HFFc6 (cell line): ENCODE measurements around the gene ITSN2. TPM values are rescaled to one million over a fixed set of nuclear protein-coding genes. Genes with fewer than 3 reads are reported as not detected.
"Not testable (repeated sequence)": the region's sequence is repeated elsewhere in the genome, so short reads cannot be mapped to it uniquely, and the experiment has no call there.

Experiments
- DNase-seq: peaks from one replicate; pipeline ENCODE4 v3.0.0-alpha.2; 2018
- H3K27ac Mint-ChIP-seq: 2 replicates; pipeline ENCODE4 v1.8.0; 2020; ENCODE audit warnings: mild to moderate bottlenecking, mixed read lengths
- H3K27me3 Mint-ChIP-seq: 2 replicates; pipeline ENCODE4 v1.8.0; 2021; ENCODE audit warnings: mild to moderate bottlenecking, moderate library complexity, mixed read lengths; ENCODE audit not compliant: insufficient read depth
- H3K36me3 Mint-ChIP-seq: 2 replicates; pipeline ENCODE4 v1.8.0; 2021; ENCODE audit warnings: low read depth, mixed read lengths
- H3K4me1 Mint-ChIP-seq: 2 replicates; pipeline ENCODE4 v1.8.0; 2020; ENCODE audit warnings: low read depth, mixed read lengths
- H3K4me3 Mint-ChIP-seq: 2 replicates; pipeline ENCODE4 v1.8.0; 2020; ENCODE audit warnings: mild to moderate bottlenecking, moderate library complexity, mixed read lengths
- H3K9me3 Mint-ChIP-seq: 2 replicates; pipeline ENCODE4 v1.8.0; 2020; ENCODE audit warnings: mild to moderate bottlenecking, mixed read lengths
- total RNA-seq, 6 experiments: library from RNA; stranded (reverse); fragmentation: NEBNext Ultra II Directional; extraction: Animal tissue kit (Norgen Biotek cat#: 25700); gene quantifications; 2 replicates in 1 of 6; 3 replicates in 5 of 6; pipeline ENCODE4 v1.2.3, GENCODE V29; 2021
- TF ChIP-seq, protein P1 (sequence below): fragments of 200-600 bp; sonication (generic); IDR thresholded peaks from 2 replicates; pipeline ENCODE4 v1.5.0; 2021; ENCODE audit warnings: antibody characterized with exemption, mild to moderate bottlenecking

ITSN2 gene
- total RNA-seq, 6 experiments from 2014 or later = 26.2 to 32.3 (median 29.5) TPM

DNA sequence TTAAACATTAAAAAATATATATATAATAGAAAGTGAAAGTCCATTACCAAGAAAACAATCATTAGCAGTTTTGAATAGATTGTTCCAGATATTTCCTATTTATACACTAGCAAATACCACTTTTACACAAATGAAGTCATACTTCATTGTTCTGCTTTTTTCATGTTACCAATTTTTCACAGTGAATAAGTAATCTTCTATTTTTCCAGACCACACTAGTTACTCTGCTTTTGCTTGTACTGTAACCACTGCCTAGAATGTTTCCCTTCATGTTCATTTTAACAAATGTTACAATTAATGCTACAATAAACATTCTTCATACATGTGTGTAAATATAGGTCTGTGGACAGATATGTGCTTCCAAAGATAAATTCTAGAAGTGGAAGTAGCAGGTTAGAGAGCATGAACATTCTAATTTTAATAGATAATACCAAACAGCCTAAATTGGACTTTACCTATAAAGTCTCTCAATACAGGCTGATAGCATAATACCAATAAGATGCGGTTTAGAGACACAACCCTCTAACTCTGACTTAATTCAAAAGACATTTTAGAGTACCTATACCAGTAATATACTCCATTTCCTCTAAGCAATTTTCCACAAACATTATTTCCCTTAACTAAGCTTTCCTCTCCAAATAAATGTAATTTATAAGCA lies 17.0 kb downstream of the ITSN2 start:
- H3K27me3 Mint-ChIP-seq = no peaks in the 10 kb centered on the region
- TF ChIP-seq, protein P1, sequence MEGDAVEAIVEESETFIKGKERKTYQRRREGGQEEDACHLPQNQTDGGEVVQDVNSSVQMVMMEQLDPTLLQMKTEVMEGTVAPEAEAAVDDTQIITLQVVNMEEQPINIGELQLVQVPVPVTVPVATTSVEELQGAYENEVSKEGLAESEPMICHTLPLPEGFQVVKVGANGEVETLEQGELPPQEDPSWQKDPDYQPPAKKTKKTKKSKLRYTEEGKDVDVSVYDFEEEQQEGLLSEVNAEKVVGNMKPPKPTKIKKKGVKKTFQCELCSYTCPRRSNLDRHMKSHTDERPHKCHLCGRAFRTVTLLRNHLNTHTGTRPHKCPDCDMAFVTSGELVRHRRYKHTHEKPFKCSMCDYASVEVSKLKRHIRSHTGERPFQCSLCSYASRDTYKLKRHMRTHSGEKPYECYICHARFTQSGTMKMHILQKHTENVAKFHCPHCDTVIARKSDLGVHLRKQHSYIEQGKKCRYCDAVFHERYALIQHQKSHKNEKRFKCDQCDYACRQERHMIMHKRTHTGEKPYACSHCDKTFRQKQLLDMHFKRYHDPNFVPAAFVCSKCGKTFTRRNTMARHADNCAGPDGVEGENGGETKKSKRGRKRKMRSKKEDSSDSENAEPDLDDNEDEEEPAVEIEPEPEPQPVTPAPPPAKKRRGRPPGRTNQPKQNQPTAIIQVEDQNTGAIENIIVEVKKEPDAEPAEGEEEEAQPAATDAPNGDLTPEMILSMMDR = no peak
- no peaks in the 10 kb centered on the region for H3K36me3 Mint-ChIP-seq
- no peaks in the 10 kb centered on the region for H3K9me3 Mint-ChIP-seq
- H3K4me1 Mint-ChIP-seq = peaks cover 17% of the 10 kb centered on the region
- no peak overlapping the region for H3K27ac Mint-ChIP-seq
- no peak overlapping the region for H3K4me3 Mint-ChIP-seq
- no peak for DNase-seq

DNA sequence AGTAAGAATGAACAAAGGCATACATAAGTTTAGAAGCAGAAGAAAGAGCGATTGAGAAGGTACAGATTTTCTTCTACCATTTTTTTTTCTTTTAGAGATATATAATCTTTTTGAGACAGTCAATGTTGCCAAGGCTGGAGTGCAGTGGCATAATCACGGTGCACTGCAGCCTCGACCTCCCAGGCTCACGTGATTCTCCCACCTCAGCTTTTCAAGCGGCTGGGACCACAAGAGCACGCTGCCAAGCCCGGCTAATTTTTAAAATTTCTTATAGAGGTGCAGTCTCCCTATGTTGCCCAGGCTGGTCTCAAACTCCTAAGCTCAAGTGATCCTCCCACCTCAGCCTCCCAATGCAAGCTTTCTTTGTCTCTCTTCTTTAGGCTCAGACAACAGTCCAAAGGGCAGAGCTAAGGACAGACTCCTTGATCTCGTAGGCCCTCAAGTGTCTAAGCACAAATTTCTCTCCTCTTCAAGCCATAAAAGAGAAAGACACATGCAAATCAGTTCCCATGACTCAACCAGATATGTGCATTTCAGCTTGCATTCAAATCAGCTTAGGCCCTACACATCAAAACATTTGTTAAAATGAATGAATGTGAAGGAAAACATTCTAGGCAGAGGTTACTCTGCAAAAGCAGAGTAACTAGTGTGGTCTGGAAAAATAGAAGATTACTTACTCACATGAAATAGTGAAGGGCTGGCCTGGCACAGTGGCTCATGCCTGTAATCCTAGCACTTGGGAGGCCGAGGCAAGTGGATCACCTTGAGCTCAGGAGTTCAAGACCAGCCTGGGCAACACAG lies 18.0 kb downstream of the ITSN2 start:
- Mint-ChIP-seq H3K27ac (peak overlapping the region; percentile 41; the same call in 1 of the 2 replicates), H3K36me3 (no peaks in the 10 kb centered on the region), H3K4me3 (no peak overlapping the region), H3K4me1 (peaks cover 17% of the 10 kb centered on the region), H3K9me3 (no peaks in the 10 kb centered on the region), H3K27me3 (no peaks in the 10 kb centered on the region)
- TF ChIP-seq, protein P1 = no peak
- peak; percentile 59 for DNase-seq

DNA sequence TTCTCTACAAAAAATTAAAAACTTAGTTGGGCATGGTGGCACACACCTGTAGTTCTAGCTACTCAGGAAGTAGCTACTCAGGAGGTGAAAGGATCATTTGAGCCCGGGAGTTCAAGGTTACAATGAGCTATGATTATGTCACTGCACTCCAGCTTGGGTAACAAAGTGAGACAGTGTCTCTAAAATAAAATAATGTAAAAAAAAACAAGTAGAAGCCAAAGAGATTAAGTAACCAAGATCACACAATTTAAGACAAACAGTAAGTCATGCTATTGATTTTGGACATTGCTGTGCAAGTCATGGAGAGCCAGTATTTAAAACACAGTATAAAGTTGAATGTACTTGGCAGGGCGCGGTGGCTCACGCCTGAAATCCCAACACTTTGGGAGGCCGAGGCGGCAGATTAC lies 20.5 kb downstream of the ITSN2 start:
- no peak for DNase-seq
- H3K36me3 Mint-ChIP-seq = peaks cover 7% of the 10 kb centered on the region; the same call in 1 of the 2 replicates
- H3K27me3 Mint-ChIP-seq = no peaks in the 10 kb centered on the region
- no peak overlapping the region for H3K27ac Mint-ChIP-seq
- peaks cover 8% of the 10 kb centered on the region for H3K4me1 Mint-ChIP-seq
- TF ChIP-seq, protein P1 = no peak
- no peaks in the 10 kb centered on the region for H3K9me3 Mint-ChIP-seq
- H3K4me3 Mint-ChIP-seq = no peak overlapping the region

DNA sequence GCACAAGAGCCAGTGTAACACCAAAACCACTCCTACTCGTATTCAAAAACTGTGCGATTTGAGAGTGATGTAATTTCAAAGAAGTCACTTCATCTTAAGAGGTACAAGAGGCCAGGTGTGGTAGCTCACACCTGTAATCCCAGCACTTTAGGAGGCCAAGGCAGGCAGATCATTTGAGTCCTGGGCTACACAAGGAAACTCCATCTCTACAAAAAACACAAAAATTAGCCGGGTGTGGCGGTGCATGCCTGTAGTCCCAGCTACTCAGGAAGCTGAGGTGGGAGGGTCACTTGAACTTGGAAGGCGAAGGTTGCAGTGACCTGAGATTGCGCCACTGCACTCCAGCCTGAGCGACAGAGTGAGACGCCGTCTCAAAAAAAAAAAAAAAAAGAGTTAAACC lies 21.2 kb downstream of the ITSN2 start:
- H3K4me3 Mint-ChIP-seq, H3K4me1 Mint-ChIP-seq, H3K27ac Mint-ChIP-seq: not testable (repeated sequence)

DNA sequence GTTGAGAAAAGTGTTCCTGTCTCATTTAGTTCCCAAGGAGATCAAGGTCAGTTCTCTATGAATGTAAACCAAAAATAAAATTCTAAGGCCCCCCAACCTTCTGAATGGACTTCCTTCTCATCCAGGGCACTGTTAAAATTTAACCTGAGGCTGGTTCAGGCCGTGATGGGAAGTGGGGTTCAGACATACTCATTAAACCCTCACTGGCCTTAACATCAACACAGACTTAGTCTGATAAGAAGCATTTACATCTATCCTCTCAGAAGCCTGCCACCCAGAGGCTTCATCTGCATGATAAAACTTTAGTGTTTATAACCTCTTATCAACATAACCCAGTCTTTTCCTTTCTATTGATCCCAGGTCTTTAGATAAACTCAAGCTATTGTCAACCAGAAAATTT lies 22.4 kb downstream of the ITSN2 start:
- no peak for DNase-seq
- TF ChIP-seq, protein P1 = no peak
- H3K4me1 Mint-ChIP-seq = peaks cover 8% of the 10 kb centered on the region
- H3K4me3 Mint-ChIP-seq = no peak overlapping the region
- peaks cover 7% of the 10 kb centered on the region; the same call in 1 of the 2 replicates for H3K36me3 Mint-ChIP-seq
- no peaks in the 10 kb centered on the region for H3K9me3 Mint-ChIP-seq
- no peaks in the 10 kb centered on the region for H3K27me3 Mint-ChIP-seq
- H3K27ac Mint-ChIP-seq = no peak overlapping the region

More for the DNA sequence above, 21.2 kb downstream of the ITSN2 start:
- not testable (repeated sequence) for H3K36me3 Mint-ChIP-seq, H3K27me3 Mint-ChIP-seq, H3K9me3 Mint-ChIP-seq, DNase-seq

DNA sequence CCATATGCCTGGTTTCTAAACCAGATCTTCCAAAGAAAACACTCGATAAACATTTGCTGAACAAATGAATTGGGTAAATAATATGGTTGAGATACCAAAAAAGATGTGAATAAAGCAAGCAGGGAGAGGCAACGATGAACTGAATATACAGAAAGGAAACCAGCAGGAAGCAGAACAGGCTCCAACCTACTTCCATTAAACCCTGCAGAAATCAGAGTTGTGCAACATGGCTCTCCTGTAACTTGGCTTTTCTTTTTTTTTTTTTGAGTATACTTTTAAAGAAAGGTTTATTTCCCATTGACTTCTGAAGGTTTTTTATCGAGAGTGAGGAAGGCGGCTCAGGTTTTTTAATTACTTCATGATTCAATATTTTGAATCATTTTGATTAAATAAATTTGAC lies 23.5 kb downstream of the ITSN2 start:
- Mint-ChIP-seq H3K4me1 (no peaks in the 10 kb centered on the region), H3K36me3 (peaks cover 7% of the 10 kb centered on the region; the same call in 1 of the 2 replicates), H3K9me3 (no peaks in the 10 kb centered on the region), H3K27ac (no peak overlapping the region), H3K4me3 (no peak overlapping the region), H3K27me3 (no peaks in the 10 kb centered on the region)
- DNase-seq = no peak
- TF ChIP-seq, protein P1 = no peak
